OCI-LY3 (cell line): ENCODE data around the gene CPEB3.

ENCODE experiments used
- EZH2phosphoT487 ChIP-seq: fragments of 200-600 bp; shearing (Covaris generic); IDR thresholded peaks from 2 replicates; pipeline ENCODE4 v1.6.1; 2018; ENCODE audit warnings: antibody characterized with exemption, mixed run types, low read depth
- TF ChIP-seq, protein P1 (sequence below): fragments of 200-600, 300-600 bp; sonication (generic); IDR thresholded peaks from 2 replicates; pipeline ENCODE4 v1.5.1; 2014; ENCODE audit warnings: antibody characterized with exemption, low read length, low read depth

DNA sequence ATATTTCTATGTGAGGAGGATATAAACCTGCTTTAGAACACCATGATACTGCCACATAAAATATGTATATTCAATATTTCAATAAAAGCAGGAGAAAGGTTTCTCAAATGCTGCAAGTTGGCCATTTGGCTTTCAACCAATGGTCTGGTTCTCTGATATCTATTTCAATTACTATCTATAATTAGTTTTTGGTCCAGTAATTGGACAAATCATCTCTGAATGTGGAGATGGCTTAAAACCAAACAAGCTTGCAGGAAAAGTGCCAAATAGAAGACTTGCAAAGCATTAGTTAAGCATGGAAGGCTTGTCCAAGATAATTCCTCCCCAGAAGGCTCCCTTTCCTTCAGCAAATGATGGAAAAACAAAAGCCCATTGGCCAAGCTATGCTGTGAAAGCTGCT, 140.1 kb downstream of the CPEB3 start:
- TF ChIP-seq, protein P1, sequence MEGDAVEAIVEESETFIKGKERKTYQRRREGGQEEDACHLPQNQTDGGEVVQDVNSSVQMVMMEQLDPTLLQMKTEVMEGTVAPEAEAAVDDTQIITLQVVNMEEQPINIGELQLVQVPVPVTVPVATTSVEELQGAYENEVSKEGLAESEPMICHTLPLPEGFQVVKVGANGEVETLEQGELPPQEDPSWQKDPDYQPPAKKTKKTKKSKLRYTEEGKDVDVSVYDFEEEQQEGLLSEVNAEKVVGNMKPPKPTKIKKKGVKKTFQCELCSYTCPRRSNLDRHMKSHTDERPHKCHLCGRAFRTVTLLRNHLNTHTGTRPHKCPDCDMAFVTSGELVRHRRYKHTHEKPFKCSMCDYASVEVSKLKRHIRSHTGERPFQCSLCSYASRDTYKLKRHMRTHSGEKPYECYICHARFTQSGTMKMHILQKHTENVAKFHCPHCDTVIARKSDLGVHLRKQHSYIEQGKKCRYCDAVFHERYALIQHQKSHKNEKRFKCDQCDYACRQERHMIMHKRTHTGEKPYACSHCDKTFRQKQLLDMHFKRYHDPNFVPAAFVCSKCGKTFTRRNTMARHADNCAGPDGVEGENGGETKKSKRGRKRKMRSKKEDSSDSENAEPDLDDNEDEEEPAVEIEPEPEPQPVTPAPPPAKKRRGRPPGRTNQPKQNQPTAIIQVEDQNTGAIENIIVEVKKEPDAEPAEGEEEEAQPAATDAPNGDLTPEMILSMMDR: no peak
- no peak for TF ChIP-seq EZH2phosphoT487
